A549 treated with CORT108297 at 1 μM for 4 hours (cell line): Measurements from ENCODE around the gene SIRPB2. TPM values are rescaled to one million over a fixed set of nuclear protein-coding genes. Genes with fewer than 3 reads are reported as not detected.

Experiments
- total RNA-seq: library from RNA; stranded (reverse); fragments of 200-300 nt; extraction: Qiagen RNA extraction; gene quantifications from 5 replicates; pipeline ENCODE4 v1.2.3, GENCODE V29; 2022

Gene SIRPB2
- total RNA-seq = 0.06 TPM in 2 of 5 replicates, not detected in the others

DNA sequence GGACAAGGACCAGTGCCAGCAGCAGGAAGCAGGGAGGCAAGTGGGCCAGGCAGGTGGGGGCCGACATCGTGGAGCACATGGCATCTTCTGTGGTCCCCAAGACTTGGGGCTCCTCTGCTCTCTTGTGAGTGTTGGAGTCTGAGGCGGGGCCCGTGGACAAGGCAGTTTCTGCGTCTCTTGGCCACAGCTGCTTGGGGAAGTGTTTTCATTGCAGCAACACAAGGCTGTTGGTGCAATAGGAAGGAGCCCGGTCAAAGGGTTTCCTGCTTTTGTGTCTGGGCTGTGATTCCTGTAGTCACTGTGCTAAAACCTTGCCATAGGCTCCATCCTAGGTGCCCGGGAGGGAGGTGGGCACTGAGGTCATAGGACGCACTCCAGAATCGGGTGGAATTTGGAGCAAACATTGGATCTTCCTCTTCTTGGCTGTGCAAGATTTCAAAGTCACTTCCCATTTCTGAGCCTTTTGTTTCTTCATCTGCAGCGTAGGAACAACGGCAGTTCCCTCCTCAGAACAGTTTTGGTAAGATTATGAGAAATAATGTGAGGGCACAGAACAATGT, at the start of gene SIRPB2:
SIRPB2 (minus strand) TSS at position 140 of the 560 bp plus-strand sequence; CDS start at position 79, 61 bp downstream.

DNA sequence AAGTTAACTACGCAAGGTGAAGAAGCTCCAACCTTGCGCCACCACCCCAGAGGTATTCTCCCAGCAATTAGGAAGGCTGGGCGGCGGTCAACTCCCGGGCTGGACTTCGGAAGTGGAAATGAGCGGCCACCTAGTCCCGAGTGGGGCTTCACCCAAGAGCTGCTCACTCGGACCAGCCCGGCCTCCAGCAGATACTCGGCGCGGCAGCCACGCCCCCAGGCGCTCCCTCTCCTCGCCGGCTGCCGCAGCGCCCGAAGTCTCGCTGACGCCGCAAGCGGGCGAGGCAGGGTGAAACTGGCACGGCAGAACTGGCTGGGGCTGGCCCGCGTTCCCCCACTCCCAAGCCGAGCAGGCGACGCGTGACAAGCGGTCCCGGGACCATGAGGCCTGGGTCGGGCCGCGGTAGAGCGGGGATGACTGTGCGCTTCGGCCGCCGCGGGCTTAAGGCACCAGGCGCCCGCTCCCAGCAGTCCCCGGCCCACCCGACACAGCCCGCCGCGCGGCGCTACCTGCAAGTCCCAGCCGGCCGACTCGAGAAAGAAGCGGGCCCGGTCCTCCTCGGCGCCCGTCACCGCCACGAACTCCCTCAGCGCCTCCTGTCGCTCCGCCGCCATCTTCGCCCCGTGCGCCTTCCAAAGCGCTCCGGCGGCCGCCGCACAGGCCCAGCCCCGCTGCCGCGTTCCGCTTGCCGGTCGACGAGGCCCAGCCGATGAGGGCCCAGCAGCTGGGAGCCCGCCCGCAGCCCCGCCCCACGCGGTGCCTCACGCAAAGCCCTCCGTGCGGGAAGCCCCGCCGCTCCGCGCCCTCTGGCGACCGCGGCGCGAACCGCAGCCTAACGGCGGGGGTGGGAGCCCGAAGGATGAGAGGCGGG, 24.8 kb downstream of the SIRPB2 start, which contains the start of gene NSFL1C:
NSFL1C (minus strand) TSS at position 639 of the 871 bp plus-strand sequence; CDS start at position 614, 25 bp downstream.

Other genes with a start within 250 kb of the SIRPB2 start
- 3.7 to 5.6 TPM (median 4.9 TPM) in 5 replicates for gene SNPH, start 225.1 kb downstream of the SIRPB2 start, total RNA-seq
- gene SDCBP2, start 162.3 kb downstream of the SIRPB2 start, total RNA-seq = 0.95 to 1.4 TPM (median 1.3 TPM) in 5 replicates
- gene FKBP1A, start 98.4 kb downstream of the SIRPB2 start, total RNA-seq = 517 to 531 TPM (median 521 TPM) in 5 replicates
- 111 to 145 TPM (median 117 TPM) in 5 replicates for gene NSFL1C, start 24.6 kb downstream of the SIRPB2 start, total RNA-seq
- not detected in 5 replicates for gene SIRPD, start 66.3 kb upstream of the SIRPB2 start, total RNA-seq
- 0.48 to 0.66 TPM (median 0.52 TPM) in 5 replicates for gene SIRPB1, start 128.6 kb upstream of the SIRPB2 start, total RNA-seq
- gene SIRPG, start 166.4 kb upstream of the SIRPB2 start, total RNA-seq = not detected in 5 replicates